Endothelial cell of umbilical vein (primary cell): ENCODE data around the gene PWWP2A.

Source experiments
- EZH2 ChIP-seq: IDR thresholded peaks from 2 replicates; pipeline ENCODE4 v1.6.1; 2012; ENCODE audit warnings: borderline replicate concordance, low read depth, mild to moderate bottlenecking, moderate library complexity, low read length, inconsistent platforms; ENCODE audit not compliant: severe bottlenecking
- FOS ChIP-seq: IDR thresholded peaks from 2 replicates; pipeline ENCODE4 v1.6.1; 2011; ENCODE audit warnings: mild to moderate bottlenecking, low read length, moderate library complexity, borderline replicate concordance; ENCODE audit not compliant: insufficient read depth
- GATA2 ChIP-seq: IDR thresholded peaks from 2 replicates; pipeline ENCODE4 v1.7.0; 2011; ENCODE audit warnings: low read depth, mild to moderate bottlenecking, moderate library complexity, mixed read lengths, low read length; ENCODE audit not compliant: insufficient read length, insufficient read depth
- JUN ChIP-seq: IDR thresholded peaks from 2 replicates; pipeline ENCODE4 v1.6.1; 2011; ENCODE audit warnings: borderline replicate concordance, low read depth; ENCODE audit not compliant: insufficient read length, insufficient read depth
- MYC ChIP-seq: IDR thresholded peaks from one replicate; pipeline ENCODE4 v1.6.1; 2011; ENCODE audit warnings: mild to moderate bottlenecking, low read depth, low read length
- POLR2A ChIP-seq: IDR thresholded peaks from 2 replicates; pipeline ENCODE4 v1.6.1; 2012; ENCODE audit warnings: low read depth, mild to moderate bottlenecking, control low read depth, low read length
- POLR2AphosphoS5 ChIP-seq: IDR thresholded peaks from 2 replicates; pipeline ENCODE4 v1.6.1; 2012; ENCODE audit warnings: low read depth, mild to moderate bottlenecking, control low read depth, low read length, moderate library complexity; ENCODE audit not compliant: insufficient read depth
- TF ChIP-seq, protein P1 (sequence below), 2 donors: IDR thresholded peaks; 1 replicate in 1 of 2; 2 replicates in 1 of 2; pipeline ENCODE4 v1.5.1; 2011; ENCODE audit warnings: low read length in 2 of 2, mild to moderate bottlenecking in 2 of 2, moderate library complexity in 2 of 2, control low read depth in 1 of 2, inconsistent platforms in 1 of 2, low read depth in 1 of 2; ENCODE audit not compliant: insufficient read depth in 1 of 2; ENCODE audit errors: extremely low read depth in 1 of 2
- TF ChIP-seq, protein P2 (sequence below): IDR thresholded peaks from 2 replicates; pipeline ENCODE4 v1.6.1; 2011; ENCODE audit not compliant: insufficient read depth, insufficient read length

GRCh38 chr5:160084144-160084543 is 35.1 kb downstream of the PWWP2A start:
- TF ChIP-seq, protein P1, sequence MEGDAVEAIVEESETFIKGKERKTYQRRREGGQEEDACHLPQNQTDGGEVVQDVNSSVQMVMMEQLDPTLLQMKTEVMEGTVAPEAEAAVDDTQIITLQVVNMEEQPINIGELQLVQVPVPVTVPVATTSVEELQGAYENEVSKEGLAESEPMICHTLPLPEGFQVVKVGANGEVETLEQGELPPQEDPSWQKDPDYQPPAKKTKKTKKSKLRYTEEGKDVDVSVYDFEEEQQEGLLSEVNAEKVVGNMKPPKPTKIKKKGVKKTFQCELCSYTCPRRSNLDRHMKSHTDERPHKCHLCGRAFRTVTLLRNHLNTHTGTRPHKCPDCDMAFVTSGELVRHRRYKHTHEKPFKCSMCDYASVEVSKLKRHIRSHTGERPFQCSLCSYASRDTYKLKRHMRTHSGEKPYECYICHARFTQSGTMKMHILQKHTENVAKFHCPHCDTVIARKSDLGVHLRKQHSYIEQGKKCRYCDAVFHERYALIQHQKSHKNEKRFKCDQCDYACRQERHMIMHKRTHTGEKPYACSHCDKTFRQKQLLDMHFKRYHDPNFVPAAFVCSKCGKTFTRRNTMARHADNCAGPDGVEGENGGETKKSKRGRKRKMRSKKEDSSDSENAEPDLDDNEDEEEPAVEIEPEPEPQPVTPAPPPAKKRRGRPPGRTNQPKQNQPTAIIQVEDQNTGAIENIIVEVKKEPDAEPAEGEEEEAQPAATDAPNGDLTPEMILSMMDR (IDR thresholded peaks at IDR 0.05; ENCODE audit: extremely low read depth in 1 of 2, insufficient read depth in 1 of 2, low read depth in 1 of 2, low read length in 2 of 2): no peak
- no peak for TF ChIP-seq MYC
- no peak for TF ChIP-seq POLR2AphosphoS5
- no peak for TF ChIP-seq EZH2
- TF ChIP-seq POLR2A: no peak
- no peak for TF ChIP-seq JUN
- TF ChIP-seq FOS: no peak
- TF ChIP-seq, protein P2, sequence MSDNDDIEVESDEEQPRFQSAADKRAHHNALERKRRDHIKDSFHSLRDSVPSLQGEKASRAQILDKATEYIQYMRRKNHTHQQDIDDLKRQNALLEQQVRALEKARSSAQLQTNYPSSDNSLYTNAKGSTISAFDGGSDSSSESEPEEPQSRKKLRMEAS: no peak
- no peak for TF ChIP-seq GATA2
